ENCODE data around the gene SYCE3. TPM values are rescaled to one million over a fixed set of nuclear protein-coding genes. Genes with fewer than 3 reads are reported as not detected.
"Not testable (repeated sequence)": the region's sequence is repeated elsewhere in the genome, so short reads cannot be mapped to it uniquely, and the experiment has no call there.

SYCE3 gene
- total RNA-seq, 1 experiment from 2014 or later = not detected

GRCh38 chr22:50522806-50523438 lies 39.8 kb downstream of the SYCE3 start:
- peaks cover 6% of the 10 kb centered on the region for H3K36me3 ChIP-seq (replicated peaks; ENCODE audit: control insufficient read depth, insufficient read depth, low read length)
- no peak for DNase-seq
- H3K27me3 ChIP-seq (ENCODE audit: control insufficient read depth, insufficient read depth, low read length) = peaks cover 12% of the 10 kb centered on the region
- H3K4me3 ChIP-seq (ENCODE audit: insufficient read depth, low read depth, low read length) = no peak overlapping the region

- no peak for DNase-seq
- Histone ChIP-seq H3K4me3 (ENCODE audit: insufficient read depth, low read depth, low read length) (no peak overlapping the region), H3K27me3 (ENCODE audit: control insufficient read depth, insufficient read depth, low read length) (peaks cover 7% of the 10 kb centered on the region), H3K36me3 (replicated peaks; ENCODE audit: control insufficient read depth, insufficient read depth, low read length) (peaks cover 6% of the 10 kb centered on the region)
Measured at GRCh38 chr22:50522208-50522805, 40.4 kb downstream of the SYCE3 start.

- H3K36me3 ChIP-seq (replicated peaks; ENCODE audit: control insufficient read depth, insufficient read depth, low read length) = peaks cover 6% of the 10 kb centered on the region
- no peak overlapping the region for H3K4me3 ChIP-seq (ENCODE audit: insufficient read depth, low read depth, low read length)
- peaks cover 1% of the 10 kb centered on the region; the same call in 1 of the 2 replicates for H3K27me3 ChIP-seq (ENCODE audit: control insufficient read depth, insufficient read depth, low read length)
- no peak for DNase-seq
Measured at GRCh38 chr22:50521710-50522109, 41.0 kb downstream of the SYCE3 start.

DNA sequence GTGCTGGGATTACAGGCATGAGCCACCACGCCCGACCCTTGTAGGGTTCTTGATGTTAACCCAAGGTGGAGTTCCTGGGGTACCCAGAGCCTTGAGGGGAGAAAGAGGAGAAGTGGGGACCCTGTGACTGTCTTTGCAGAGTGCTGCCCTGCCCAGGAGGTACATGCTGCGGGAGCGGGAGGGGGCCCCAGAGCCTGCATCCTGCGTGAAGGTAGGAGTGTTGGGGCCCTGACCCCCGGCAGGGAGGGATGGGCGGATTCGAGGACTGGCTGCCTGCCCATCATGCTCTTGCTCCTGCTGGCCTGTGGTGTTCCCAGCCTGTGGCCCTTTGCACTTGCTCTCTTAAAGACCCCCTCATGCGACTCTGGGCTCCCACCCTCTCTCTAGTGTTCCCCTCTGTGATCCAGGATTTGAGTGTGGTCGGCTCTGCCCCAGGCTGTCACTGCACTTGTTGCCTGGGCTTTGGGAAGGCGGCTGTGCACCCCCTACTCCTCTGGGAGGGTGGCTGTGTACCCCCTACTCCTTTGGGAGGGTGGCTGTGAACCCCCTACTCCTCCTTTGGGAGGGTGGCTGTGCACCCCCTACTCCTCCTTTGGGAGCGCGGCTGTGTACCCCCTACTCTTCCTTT lies 41.8 kb downstream of the SYCE3 start:
- no peaks in the 10 kb centered on the region for H3K27me3 ChIP-seq (ENCODE audit: control insufficient read depth, insufficient read depth, low read length)
- peaks cover 8% of the 10 kb centered on the region for H3K36me3 ChIP-seq (replicated peaks; ENCODE audit: control insufficient read depth, insufficient read depth, low read length)
- peak; percentile 51 for DNase-seq
- H3K4me3 ChIP-seq (ENCODE audit: insufficient read depth, low read depth, low read length) = no peak overlapping the region

DNA sequence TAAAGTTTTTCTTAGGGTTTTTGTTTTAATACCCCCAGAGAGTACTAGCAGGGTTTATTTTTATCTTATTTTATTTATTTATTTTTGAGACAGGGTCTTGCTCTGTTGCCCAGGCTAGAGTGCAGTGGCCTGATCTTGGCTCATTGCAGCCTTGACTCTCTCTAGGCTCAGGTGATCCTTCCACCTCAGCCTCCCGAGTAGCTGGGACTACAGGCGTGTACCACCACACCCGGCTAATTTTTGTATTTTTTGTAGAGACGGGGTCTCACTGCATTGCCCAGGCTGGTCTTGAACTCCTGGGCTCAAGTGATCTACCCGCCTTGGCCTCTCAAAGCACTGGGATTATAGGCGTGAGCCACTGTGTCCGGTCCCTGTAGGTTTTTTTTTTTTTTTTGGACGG lies 42.5 kb downstream of the SYCE3 start:
- not testable (repeated sequence) for H3K36me3 ChIP-seq (replicated peaks; ENCODE audit: control insufficient read depth, insufficient read depth, low read length); DNase-seq; H3K4me3 ChIP-seq (ENCODE audit: insufficient read depth, low read depth, low read length); H3K27me3 ChIP-seq (ENCODE audit: control insufficient read depth, insufficient read depth, low read length)

DNA sequence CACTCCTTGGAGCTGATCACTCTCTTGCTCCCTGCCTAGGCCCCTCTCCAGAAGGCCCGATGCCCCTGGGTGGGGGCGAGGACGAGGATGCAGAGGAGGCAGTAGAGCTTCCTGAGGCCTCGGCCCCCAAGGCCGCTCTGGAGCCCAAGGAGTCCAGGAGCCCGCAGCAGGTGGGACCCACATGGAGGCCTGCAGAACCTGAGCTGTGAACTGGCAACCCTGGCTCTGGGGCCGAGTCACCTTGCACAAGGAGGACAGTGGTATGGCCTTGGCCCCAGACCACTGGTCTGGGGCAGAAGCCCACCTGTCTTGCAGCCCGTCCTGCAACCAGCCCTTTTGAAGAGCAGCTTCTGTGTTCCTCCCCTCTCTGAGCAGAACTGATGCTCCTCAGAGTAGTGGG lies 43.6 kb downstream of the SYCE3 start:
- Histone ChIP-seq H3K4me3 (ENCODE audit: insufficient read depth, low read depth, low read length) (no peak overlapping the region), H3K36me3 (replicated peaks; ENCODE audit: control insufficient read depth, insufficient read depth, low read length) (peaks cover 8% of the 10 kb centered on the region), H3K27me3 (ENCODE audit: control insufficient read depth, insufficient read depth, low read length) (no peaks in the 10 kb centered on the region)
- DNase-seq = no peak

- H3K27me3 ChIP-seq (ENCODE audit: control insufficient read depth, insufficient read depth, low read length) = no peaks in the 10 kb centered on the region
- DNase-seq = peak; percentile 40
- peaks cover 8% of the 10 kb centered on the region for H3K36me3 ChIP-seq (replicated peaks; ENCODE audit: control insufficient read depth, insufficient read depth, low read length)
- H3K4me3 ChIP-seq (ENCODE audit: insufficient read depth, low read depth, low read length) = no peak overlapping the region
Measured at GRCh38 chr22:50518606-50519005, 44.1 kb downstream of the SYCE3 start.

DNA sequence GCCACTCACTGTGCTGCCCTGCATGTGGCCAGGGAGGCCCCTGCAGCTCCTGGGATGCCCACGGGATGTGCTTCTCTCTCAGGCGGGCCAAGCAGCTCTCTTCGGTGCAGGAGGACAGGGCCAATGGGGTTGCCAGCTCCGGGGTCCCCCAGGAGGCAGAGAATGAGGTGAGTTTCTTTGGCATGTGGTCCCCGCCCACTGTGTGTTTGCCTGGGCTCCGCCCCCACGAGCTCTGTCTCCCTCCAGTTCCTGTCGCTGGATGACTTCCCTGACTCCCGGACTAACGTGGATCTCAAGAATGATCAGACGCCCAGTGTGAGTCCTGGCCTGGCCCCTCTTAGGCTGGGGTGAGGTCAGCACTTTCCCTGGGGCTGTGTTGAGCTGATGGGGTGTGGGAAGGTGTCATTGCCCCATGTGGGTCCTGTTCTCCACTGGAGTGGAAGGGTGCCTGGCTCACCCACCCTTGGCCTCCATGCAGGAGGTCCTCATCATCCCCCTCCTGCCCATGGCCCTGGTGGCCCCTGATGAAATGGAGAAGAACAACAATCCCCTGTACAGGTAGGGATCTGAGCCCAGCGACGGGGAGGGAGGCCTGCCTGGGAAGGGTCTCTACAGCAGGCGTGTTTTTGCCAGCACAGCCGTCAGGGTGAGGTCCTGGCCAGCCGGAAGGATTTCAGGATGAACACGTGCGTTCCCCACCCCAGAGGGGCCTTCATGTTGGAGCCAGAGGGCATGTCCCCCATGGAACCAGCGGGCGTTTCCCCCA lies 45.0 kb downstream of the SYCE3 start:
- H3K27me3 ChIP-seq (ENCODE audit: control insufficient read depth, insufficient read depth, low read length) = no peaks in the 10 kb centered on the region
- no peak overlapping the region for H3K4me3 ChIP-seq (ENCODE audit: insufficient read depth, low read depth, low read length)
- H3K36me3 ChIP-seq (replicated peaks; ENCODE audit: control insufficient read depth, insufficient read depth, low read length) = peaks cover 4% of the 10 kb centered on the region
- peak; percentile 69 for DNase-seq

DNA sequence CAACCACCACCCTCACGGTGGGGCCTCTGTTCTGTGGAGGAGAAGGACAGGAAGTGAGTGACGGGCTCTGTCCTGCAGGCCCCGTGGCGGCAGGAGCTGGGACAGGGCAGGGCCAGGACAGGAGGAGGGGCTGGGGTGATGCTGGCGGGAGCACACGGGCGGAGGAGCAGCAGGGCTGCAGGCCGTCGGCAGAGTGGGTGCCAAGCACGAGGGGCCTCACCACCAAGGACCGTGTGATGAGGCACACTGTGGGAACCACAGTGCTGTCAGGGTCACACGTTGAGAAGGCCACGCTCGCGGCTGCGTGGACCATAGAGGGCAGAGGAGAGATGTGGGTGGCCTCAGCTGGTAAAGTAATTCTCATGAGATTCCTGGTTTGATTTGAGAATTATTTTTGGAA lies 45.8 kb downstream of the SYCE3 start:
- DNase-seq = peak; percentile 47
- H3K4me3 ChIP-seq (ENCODE audit: insufficient read depth, low read depth, low read length) = no peak overlapping the region
- no peaks in the 10 kb centered on the region for H3K27me3 ChIP-seq (ENCODE audit: control insufficient read depth, insufficient read depth, low read length)
- H3K36me3 ChIP-seq (replicated peaks; ENCODE audit: control insufficient read depth, insufficient read depth, low read length) = peaks cover 4% of the 10 kb centered on the region

DNA sequence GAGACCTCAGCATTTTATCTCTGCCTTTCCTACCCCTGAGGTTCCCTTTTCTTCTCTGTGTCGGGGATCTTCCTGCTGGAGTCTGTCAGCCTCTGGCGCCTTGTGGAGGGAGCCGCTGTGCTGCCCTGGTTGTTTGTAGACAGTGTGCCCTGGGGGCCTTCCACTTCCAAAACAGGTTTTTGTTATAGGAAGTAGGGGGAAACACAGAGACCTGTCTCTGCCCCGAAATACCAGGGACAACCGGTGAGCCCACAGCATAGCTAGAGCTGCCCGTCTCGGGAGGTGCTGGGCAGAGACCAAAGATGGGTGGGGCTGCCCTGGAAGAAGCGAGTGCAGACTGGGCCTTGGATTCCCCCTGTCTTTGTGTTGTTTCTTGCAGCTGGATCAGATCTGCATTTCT lies 46.7 kb downstream of the SYCE3 start:
- H3K36me3 ChIP-seq (replicated peaks; ENCODE audit: control insufficient read depth, insufficient read depth, low read length) = peaks cover 4% of the 10 kb centered on the region
- no peak overlapping the region for H3K4me3 ChIP-seq (ENCODE audit: insufficient read depth, low read depth, low read length)
- no peaks in the 10 kb centered on the region for H3K27me3 ChIP-seq (ENCODE audit: control insufficient read depth, insufficient read depth, low read length)
- DNase-seq = peak; percentile 51

GRCh38 chr22:50513175-50513574 lies 49.5 kb downstream of the SYCE3 start:
- DNase-seq = no peak
- peaks cover 2% of the 10 kb centered on the region for H3K36me3 ChIP-seq (replicated peaks; ENCODE audit: control insufficient read depth, insufficient read depth, low read length)
- no peak overlapping the region for H3K4me3 ChIP-seq (ENCODE audit: insufficient read depth, low read depth, low read length)
- H3K27me3 ChIP-seq (ENCODE audit: control insufficient read depth, insufficient read depth, low read length) = no peaks in the 10 kb centered on the region

GRCh38 chr22:50508897-50509296 lies 53.8 kb downstream of the SYCE3 start:
- Histone ChIP-seq H3K36me3 (replicated peaks; ENCODE audit: control insufficient read depth, insufficient read depth, low read length) (no peaks in the 10 kb centered on the region; the same call in 1 of the 2 replicates), H3K4me3 (ENCODE audit: insufficient read depth, low read depth, low read length) (peak overlapping the region; percentile 77), H3K27me3 (ENCODE audit: control insufficient read depth, insufficient read depth, low read length) (no peaks in the 10 kb centered on the region)
- DNase-seq = no peak

DNA sequence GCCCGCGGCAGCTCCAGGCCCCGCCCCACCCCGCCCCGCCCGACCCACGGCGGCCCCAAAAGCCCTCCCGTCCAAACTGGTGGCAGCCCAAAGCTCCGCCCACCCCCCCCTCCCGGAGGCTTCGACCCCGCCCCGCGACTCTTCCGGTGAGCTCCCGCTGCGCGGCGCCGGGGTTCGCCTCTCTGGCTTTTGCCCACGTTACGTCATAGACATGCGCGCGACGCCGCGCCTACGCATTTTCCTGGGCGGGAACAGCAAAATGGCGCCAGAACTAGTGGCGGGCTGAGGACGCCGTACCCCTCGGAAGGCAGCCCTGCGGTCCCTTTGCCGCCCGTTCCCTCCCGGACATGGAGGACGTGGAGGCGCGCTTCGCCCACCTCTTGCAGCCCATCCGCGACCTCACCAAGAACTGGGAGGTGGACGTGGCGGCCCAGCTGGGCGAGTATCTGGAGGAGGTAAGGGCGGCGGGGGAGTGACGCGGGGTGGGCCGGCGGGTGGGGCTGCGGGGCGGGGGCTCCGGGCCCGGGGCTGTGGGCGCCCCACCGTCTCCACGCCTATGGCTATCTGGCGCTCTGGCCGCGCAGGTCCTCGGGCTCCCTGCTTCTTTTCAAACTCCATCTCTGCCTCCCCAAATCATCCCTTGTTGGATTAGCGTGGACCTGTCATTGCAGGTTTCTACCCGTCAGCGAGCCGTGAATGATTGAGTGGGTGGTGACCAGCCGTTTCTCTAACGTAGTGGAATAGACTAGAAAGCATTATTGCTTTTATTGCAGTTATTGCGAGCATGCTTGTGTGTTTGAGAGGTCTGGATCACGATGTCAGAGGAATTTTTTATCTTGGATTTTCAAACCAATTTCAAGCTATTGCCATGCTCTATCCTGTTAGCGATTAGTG lies 54.5 kb downstream of the SYCE3 start, which contains the start of gene NCAPH2:
Gene NCAPH2, plus strand, starts transcription at position 234 of the 894 bp plus-strand sequence. Its CDS starts 114 bp downstream, at position 348.
- Histone ChIP-seq H3K4me3 (ENCODE audit: insufficient read depth, low read depth, low read length) (peak within 1 kb of the TSS; percentile 88), H3K27me3 (ENCODE audit: control insufficient read depth, insufficient read depth, low read length) (no peaks in the 10 kb centered on the region), H3K36me3 (replicated peaks; ENCODE audit: control insufficient read depth, insufficient read depth, low read length) (no peaks in the 10 kb centered on the region; the same call in 1 of the 2 replicates)
- peak; percentile 94 for DNase-seq
